OCI-LY1 (cell line): ENCODE measurements around the gene CARNS1.

Experiments
- EZH2 ChIP-seq: fragments of 200-600 bp; sonication (generic), shearing (Covaris generic); IDR thresholded peaks from 2 replicates; pipeline ENCODE4 v1.8.0; 2017; ENCODE audit warnings: borderline replicate concordance, mixed run types, mild to moderate bottlenecking, antibody characterized with exemption, low read length, moderate library complexity, mixed read lengths
- TF ChIP-seq, protein P1 (sequence below): fragments of 200-600 bp; sonication (generic), shearing (Covaris generic); IDR thresholded peaks from 2 replicates; pipeline ENCODE4 v1.5.1; 2017; ENCODE audit warnings: mild to moderate bottlenecking, antibody characterized with exemption, low read length, moderate library complexity, mixed read lengths

DNA sequence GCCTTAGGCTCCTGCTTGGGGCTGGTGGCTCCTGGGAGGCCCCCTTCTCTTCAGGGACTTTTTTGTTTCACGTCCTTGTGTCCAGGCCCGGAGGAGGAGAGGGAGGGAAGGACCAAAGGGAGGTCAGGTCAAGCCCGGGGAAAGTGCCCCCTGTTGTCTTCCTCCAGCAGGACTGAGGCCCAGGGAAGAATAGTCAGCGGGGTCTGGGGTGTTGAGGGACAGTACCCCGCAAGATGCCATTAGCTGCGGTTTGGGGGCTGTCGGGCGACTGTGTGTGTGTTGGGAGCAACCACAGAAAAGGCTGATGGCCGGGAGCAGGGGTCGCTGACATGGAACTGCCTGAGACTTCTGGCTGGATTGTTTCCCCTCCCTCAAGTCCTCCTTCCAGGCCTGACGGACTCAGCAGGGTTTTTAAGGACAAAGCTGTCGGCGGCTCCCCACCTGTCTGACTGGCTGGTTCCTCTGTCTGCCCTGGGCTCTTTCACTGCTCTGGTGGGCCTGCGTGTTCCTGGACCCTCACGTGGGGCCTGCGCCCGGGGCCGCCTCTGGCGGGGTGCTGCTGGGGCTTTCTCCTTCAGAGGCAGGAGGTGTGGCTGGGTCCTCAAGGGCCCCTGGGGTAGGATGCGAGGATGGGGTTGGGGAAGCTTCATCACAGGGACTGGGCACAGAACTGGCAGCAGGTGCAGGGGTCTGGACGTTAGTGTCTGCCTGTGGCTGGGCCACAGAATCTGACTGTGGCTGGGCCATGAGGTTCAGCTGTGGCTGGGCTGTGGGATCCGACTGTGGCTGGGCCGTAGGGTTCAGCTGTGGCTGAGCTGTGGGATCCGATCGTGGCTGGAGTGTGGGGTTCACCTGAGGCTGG lies 35.5 kb downstream of the CARNS1 start:
- TF ChIP-seq, protein P1, sequence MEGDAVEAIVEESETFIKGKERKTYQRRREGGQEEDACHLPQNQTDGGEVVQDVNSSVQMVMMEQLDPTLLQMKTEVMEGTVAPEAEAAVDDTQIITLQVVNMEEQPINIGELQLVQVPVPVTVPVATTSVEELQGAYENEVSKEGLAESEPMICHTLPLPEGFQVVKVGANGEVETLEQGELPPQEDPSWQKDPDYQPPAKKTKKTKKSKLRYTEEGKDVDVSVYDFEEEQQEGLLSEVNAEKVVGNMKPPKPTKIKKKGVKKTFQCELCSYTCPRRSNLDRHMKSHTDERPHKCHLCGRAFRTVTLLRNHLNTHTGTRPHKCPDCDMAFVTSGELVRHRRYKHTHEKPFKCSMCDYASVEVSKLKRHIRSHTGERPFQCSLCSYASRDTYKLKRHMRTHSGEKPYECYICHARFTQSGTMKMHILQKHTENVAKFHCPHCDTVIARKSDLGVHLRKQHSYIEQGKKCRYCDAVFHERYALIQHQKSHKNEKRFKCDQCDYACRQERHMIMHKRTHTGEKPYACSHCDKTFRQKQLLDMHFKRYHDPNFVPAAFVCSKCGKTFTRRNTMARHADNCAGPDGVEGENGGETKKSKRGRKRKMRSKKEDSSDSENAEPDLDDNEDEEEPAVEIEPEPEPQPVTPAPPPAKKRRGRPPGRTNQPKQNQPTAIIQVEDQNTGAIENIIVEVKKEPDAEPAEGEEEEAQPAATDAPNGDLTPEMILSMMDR: no peak
- TF ChIP-seq EZH2: no peak
